ENCODE measurements around the gene INKA2.

GRCh38 chr1:111723091-111723806 lies 15.9 kb downstream of the INKA2 start:
- TF ChIP-seq POLR2AphosphoS5 (IDR thresholded peaks at IDR 0.05; ENCODE audit: low read depth, low read length) (no peak), POLR2A (IDR thresholded peaks at IDR 0.05; ENCODE audit: low read depth, low read length) (no peak), TAF1 (IDR thresholded peaks at IDR 0.05; ENCODE audit: borderline replicate concordance, low read depth, low read length) (no peak)

Measured in GM12892 (cell line).